Heart right ventricle (tissue), 16 donors: ENCODE results near the gene LYRM9. TPM values are rescaled to one million over a fixed set of nuclear protein-coding genes. Genes with fewer than 3 reads are reported as not detected.
"Not testable (repeated sequence)": the region's sequence is repeated elsewhere in the genome, so short reads cannot be mapped to it uniquely, and the experiment has no call there.

Experiments used
- ATAC-seq, 8 donors: fragments of 200-7000 bp; cut with Tn5 transposase; one replicate each; pipeline ENCODE4 v1.9.1; 2020; ENCODE audit warnings: mild to moderate bottlenecking in 8 of 8, moderate library complexity in 8 of 8, moderate number of reproducible peaks in 1 of 8
- DNase-seq, 2 donors: peaks; one replicate each; pipeline ENCODE4 v3.0.0-alpha.2; 2020
- H3K27ac ChIP-seq, 10 donors: fragments of 200-600 bp; sonication (generic) in 2 of 10; one replicate each; pipeline versions ENCODE4 v1.5.0 to v1.8.0; 2020 to 2022; ENCODE audit warnings: mild to moderate bottlenecking in 3 of 10
- H3K27me3 ChIP-seq, 7 donors: fragments of 200-600 bp; one replicate each; pipeline ENCODE4 v1.8.0; 2021 to 2022; ENCODE audit warnings: mild to moderate bottlenecking in 2 of 7
- H3K36me3 ChIP-seq, 9 donors: fragments of 200-600 bp; sonication (generic) in 1 of 9; one replicate each; pipeline versions ENCODE4 v1.5.0 to v1.8.0; 2020 to 2022; ENCODE audit warnings: mild to moderate bottlenecking in 2 of 9
- H3K4me1 ChIP-seq, 9 donors: fragments of 200-600 bp; sonication (generic) in 1 of 9; one replicate each; pipeline versions ENCODE4 v1.5.0 to v1.8.0; 2020 to 2022; ENCODE audit warnings: mild to moderate bottlenecking in 4 of 9
- H3K4me3 ChIP-seq, 10 donors: fragments of 200-600 bp; sonication (generic) in 2 of 10; one replicate each; pipeline versions ENCODE4 v1.5.0 to v1.8.0; 2020 to 2022; ENCODE audit warnings: mild to moderate bottlenecking in 7 of 10, moderate library complexity in 2 of 10
- H3K9me3 ChIP-seq, 11 donors: fragments of 200-600 bp in 10 of 11; sonication (generic) in 2 of 11; one replicate each; pipeline versions ENCODE4 v1.5.0 to v1.8.0; 2013 to 2022; ENCODE audit warnings: mild to moderate bottlenecking in 2 of 11, control low read depth in 1 of 11, moderate library complexity in 1 of 11
- CTCF ChIP-seq, 9 donors: fragments of 200-600 bp; sonication (generic) in 2 of 9; IDR thresholded peaks; one replicate each; pipeline versions ENCODE4 v1.5.0 to v1.8.0; 2021 to 2022; ENCODE audit warnings: antibody characterized with exemption in 9 of 9, mild to moderate bottlenecking in 5 of 9, moderate library complexity in 1 of 9
- WGBS, 2 donors: extraction: QIAGEN DNeasy Blood & Tissue Kit; methylation state at CpG; one replicate each; pipeline ENCODE4 v1.1.7; 2013; ENCODE audit warnings: inconsistent platforms in 1 of 2; 5-methylcytosine and 5-hydroxymethylcytosine counted together
- intact Hi-C, 10 donors: fragments of 100-400 bp; cut with DNase I; formaldehyde crosslinking; loops; one replicate each; pipeline versions ENCODE4 v1.11.1 to v1.14.2; 2022
- polyA plus RNA-seq, 2 donors: library from polyadenylated mRNA; stranded (reverse); fragments of 200-250 nt; gene quantifications; one replicate each; pipeline ENCODE4 v1.2.3, GENCODE V29; 2013
- total RNA-seq, 10 donors: library from RNA; stranded (reverse); fragmentation: NEBNext Ultra II Directional in 3 of 10; extraction: Animal tissue kit (Norgen Biotek cat#: 25700) in 3 of 10; gene quantifications; one replicate each; pipeline versions ENCODE4 v1.2.1 to v1.2.4, GENCODE V29; 2021 to 2023
- donor health status: Arrhythmogenic right ventricular cardiomyopathy.
- donor health status: ischemic (EF 13 %, LVEDD 7.1; RV severe dilation, severe dysfunction).
- donor health status: healthy with polysubstance abuse.
- donor health status: DM: no; HTN: yes; CAD: no.
- donor health status: DM: no; HTN: no; CAD: no.
- donor health status: ischemic (EF 25% LVEDD 6.9; RV normal size, moderate dysfunction).
- donor health status: ischemic (EF 25% LVEDD 5.7; RV mildly dilated, moderate dysfunction).
- donor health status: healthy.
- donor health status: DM: yes; HTN: yes; CAD: no.
- donor health status: Ischemic cardiomyopathy.
- donor health status: ischemic (EF 35%, LVEDD 5.7; RV mildly dilated, moderate dysfunction).
- donor health status: nonischemic (EF 11% LVEDD 7.7; RV severe dilation, severe dysfunction).
- donor health status: DM: yes; HTN: yes; CAD: no.
- donor health status: PGD.
- donor health status: ischemic (EF 29% LVEDD 5.4; RV normal size, mild dysfunction).
- donor health status: nonischemic (EF 23%, LVEDD 6.1; RV moderate dilation, normal function).

LYRM9 gene
- total and polyA plus RNA-seq, 12 donors = 4.1 to 13.3 (median 9.4) TPM

- H3K4me3 ChIP-seq = no peak overlapping the region
- H3K9me3 ChIP-seq = no peaks in the 10 kb centered on the region
- H3K27ac ChIP-seq = no peak overlapping the region
- WGBS, 2 donors = 91 to 94% methylated on average over 9 of the region's 9 CpGs
- H3K4me1 ChIP-seq = peaks cover 0 to 28% (median 12%) of the 10 kb centered on the region in 9 donors
- no peaks in the 10 kb centered on the region for H3K36me3 ChIP-seq
- H3K27me3 ChIP-seq = peaks cover 0 to 10% (median 0%) of the 10 kb centered on the region in 7 donors
- ATAC-seq (no peak), DNase-seq (no peak)
- TF ChIP-seq CTCF (IDR thresholded peaks at IDR 0.05) = no peak
- intact Hi-C loops = loop anchor here in 6 of 10 donors (5.0 to 10.0 kb wide), 7 partner anchors 93 to 363 kb away; partner anchors contain the start of gene NLK (in 3 of the 6)
These were observed 1.3 kb downstream of the LYRM9 start for GRCh38 chr17:27891841-27892240.

GRCh38 chr17:27889711-27890251, 3.4 kb downstream of the LYRM9 start:
- ATAC-seq (no peak), DNase-seq (no peak)
- peaks cover 0 to 5% (median 0%) of the 10 kb centered on the region in 7 donors for H3K27me3 ChIP-seq
- no peaks in the 10 kb centered on the region for H3K36me3 ChIP-seq
- H3K4me3 ChIP-seq = no peak overlapping the region
- no peaks in the 10 kb centered on the region for H3K9me3 ChIP-seq
- no peak for TF ChIP-seq CTCF (IDR thresholded peaks at IDR 0.05)
- no peak overlapping the region for H3K27ac ChIP-seq
- intact Hi-C loops = loop anchor here in 8 of 10 donors (5.0 to 10.0 kb wide), 9 partner anchors 95 to 365 kb away; partner anchors contain the start of gene NLK (in 3 of the 8)
- peaks cover 0 to 28% (median 12%) of the 10 kb centered on the region in 9 donors for H3K4me1 ChIP-seq
- WGBS, 2 donors = 93 to 97% methylated on average over 4 of the region's 4 CpGs

- WGBS, 2 donors = 31 to 57% methylated on average over 7 of the region's 7 CpGs
- intact Hi-C loops = loop anchor here in 4 of 10 donors (10.0 kb wide), 2 partner anchors 234 to 284 kb away; no protein-coding TSS in a partner anchor
- peak in 1 of 9 donors; percentile 8 for TF ChIP-seq CTCF (IDR thresholded peaks at IDR 0.05)
- H3K36me3 ChIP-seq = no peaks in the 10 kb centered on the region
- no peak for DNase-seq
- no peak overlapping the region for H3K4me3 ChIP-seq
- H3K27ac ChIP-seq = no peak overlapping the region
- peaks cover 0 to 26% (median 12%) of the 10 kb centered on the region in 9 donors for H3K4me1 ChIP-seq
- H3K27me3 ChIP-seq = no peaks in the 10 kb centered on the region
- no peak for ATAC-seq
- no peaks in the 10 kb centered on the region for H3K9me3 ChIP-seq
These were observed 4.2 kb downstream of the LYRM9 start for GRCh38 chr17:27888945-27889344.

- TF ChIP-seq CTCF (IDR thresholded peaks at IDR 0.05) = no peak
- ATAC-seq = no peak
- 76 to 85% methylated on average over 2 of the region's 2 CpGs for WGBS, 2 donors
These were observed 5.1 kb downstream of the LYRM9 start for GRCh38 chr17:27888067-27888466.

GRCh38 chr17:27886348-27886906, 6.7 kb downstream of the LYRM9 start:
- not testable (repeated sequence) for ATAC-seq, H3K9me3 ChIP-seq, H3K27me3 ChIP-seq, H3K27ac ChIP-seq, H3K4me3 ChIP-seq, H3K36me3 ChIP-seq, DNase-seq
- intact Hi-C loops = loop anchor here in 4 of 10 donors (10.0 kb wide), 2 partner anchors 232 to 282 kb away; no protein-coding TSS in a partner anchor
- 97 to 99% methylated on average over 8 of the region's 8 CpGs for WGBS, 2 donors
- peaks cover 0 to 15% (median 4%) of the 10 kb centered on the region in 9 donors for H3K4me1 ChIP-seq

More at GRCh38 chr17:27888067-27888466, 5.1 kb downstream of the LYRM9 start:
- Histone ChIP-seq H3K4me1 (peaks cover 0 to 19% (median 10%) of the 10 kb centered on the region in 9 donors), H3K9me3 (no peaks in the 10 kb centered on the region), H3K36me3 (no peaks in the 10 kb centered on the region), H3K27ac (no peak overlapping the region), H3K27me3 (no peaks in the 10 kb centered on the region), H3K4me3 (no peak overlapping the region)
- DNase-seq = no peak
- intact Hi-C loops = loop anchor here in 4 of 10 donors (10.0 kb wide), 2 partner anchors 233 to 283 kb away; no protein-coding TSS in a partner anchor
